Central memory CD4-positive, alpha-beta T cell (primary cell): ENCODE data around the gene CCDC198.

Experiments
- DNase-seq: peaks from one replicate; pipeline ENCODE4 v3.0.0; 2022

Gene CCDC198

GRCh38 chr14:57462551-57462950 is 31.1 kb downstream of the CCDC198 start:
- no peak for DNase-seq

- no peak for DNase-seq
Observed at GRCh38 chr14:57461777-57462320, 31.8 kb downstream of the CCDC198 start.

- DNase-seq, result no peak
Observed at GRCh38 chr14:57435923-57436322, 57.7 kb downstream of the CCDC198 start.

- no peak for DNase-seq
Observed at GRCh38 chr14:57420986-57421385, 72.7 kb downstream of the CCDC198 start.

- DNase-seq, result no peak
Observed at GRCh38 chr14:57420033-57420432, 73.6 kb downstream of the CCDC198 start.
